ENCODE measurements around the gene IFFO2. TPM values are rescaled to one million over a fixed set of nuclear protein-coding genes. Genes with fewer than 3 reads are reported as not detected.

The IFFO2 gene
- total and polyA plus RNA-seq, 2 donors (not counting 1 experiment from before 2014, with no cell fraction given): 16.8 to 19.2 TPM

GRCh38 chr1:18938008-18938706 is 18.3 kb downstream of the IFFO2 start:
- no peak overlapping the region for H3K4me2 ChIP-seq (replicated peaks; ENCODE audit: low read depth, low read length, poor library complexity, severe bottlenecking)
- DNase-seq: no peak
- CTCF ChIA-PET: interaction anchor here (0.6 to 3.2 kb wide), 5 partner anchors 12 to 32 kb away, joined by 3 to 10 read pairs (median 4); no protein-coding TSS in a partner anchor
- H3K9me3 Mint-ChIP-seq (ENCODE audit: insufficient read depth): no peaks in the 10 kb centered on the region
- H2AFZ ChIP-seq (ENCODE audit: insufficient read depth, low read depth, low read length, poor library complexity, severe bottlenecking): no peak overlapping the region
- H3K36me3 ChIP-seq (replicated peaks in 1 of 2; ENCODE audit: control extremely low read depth in 1 of 2, control insufficient read depth in 1 of 2, extremely low read depth in 1 of 2, insufficient read depth in 2 of 2, low read length in 1 of 2): peaks cover 0 to 4% of the 10 kb centered on the region in 2 experiments
- H4K20me1 ChIP-seq (ENCODE audit: control insufficient read depth, insufficient read depth, low read length, poor library complexity, severe bottlenecking): peaks cover 89% of the 10 kb centered on the region
- WGBS (ENCODE audit: insufficient coverage): 76% methylated on average over 12 of the region's 14 CpGs
- peaks cover 39% of the 10 kb centered on the region for H3K4me1 Mint-ChIP-seq
- H3K4me3 ChIP-seq (ENCODE audit: control extremely low read depth in 1 of 5, extremely low read depth in 1 of 5, insufficient read depth in 1 of 5, low read depth in 2 of 5, low read length in 4 of 5): no peak overlapping the region
- H3K4me3 Mint-ChIP-seq: no peak overlapping the region
- peaks cover 0 to 10% of the 10 kb centered on the region in 2 donors for H3K4me1 ChIP-seq (ENCODE audit: control insufficient read depth in 2 of 2, insufficient read depth in 2 of 2, low read length in 2 of 2)
- no peaks in the 10 kb centered on the region for H3K27me3 ChIP-seq (replicated peaks in 1 of 4; ENCODE audit: control extremely low read depth in 1 of 4, control insufficient read depth in 3 of 4, insufficient read depth in 4 of 4, low read length in 3 of 4)
- TF ChIP-seq CTCF (IDR thresholded peaks at IDR 0.05) (no peak), EZH2 (IDR thresholded peaks at IDR 0.05; ENCODE audit: borderline replicate concordance, insufficient read depth, low read depth, low read length, poor library complexity, severe bottlenecking) (no peak)
- no peak overlapping the region for H3K27ac Mint-ChIP-seq
- H3K27ac ChIP-seq (ENCODE audit: low read length in 2 of 2): no peak overlapping the region
- no peak overlapping the region for H3K9ac ChIP-seq (ENCODE audit: low read length)
- H3K27me3 Mint-ChIP-seq: no peaks in the 10 kb centered on the region
- POLR2A ChIA-PET: no interaction called here
- H3K79me2 ChIP-seq (ENCODE audit: control insufficient read depth, insufficient read depth, low read length): peaks cover 88% of the 10 kb centered on the region
- intact Hi-C loops (cut with micrococcal nuclease): no loop called here
- no peak for ATAC-seq (ENCODE audit: low read depth)
- H3K9me3 ChIP-seq (ENCODE audit: control extremely low read depth in 1 of 3, control insufficient read depth in 2 of 3, insufficient read depth in 1 of 3, low read length in 2 of 3): no peaks in the 10 kb centered on the region

GRCh38 chr1:18937539-18937938 is 18.9 kb downstream of the IFFO2 start:
- no peak overlapping the region for H3K27ac ChIP-seq (ENCODE audit: low read length in 2 of 2)
- Mint-ChIP-seq H3K4me1 (peaks cover 43% of the 10 kb centered on the region), H3K9me3 (ENCODE audit: insufficient read depth) (no peaks in the 10 kb centered on the region), H3K4me3 (no peak overlapping the region), H3K27me3 (no peaks in the 10 kb centered on the region), H3K27ac (no peak overlapping the region)
- H4K20me1 ChIP-seq (ENCODE audit: control insufficient read depth, insufficient read depth, low read length, poor library complexity, severe bottlenecking): peaks cover 89% of the 10 kb centered on the region
- H3K4me1 ChIP-seq (ENCODE audit: control insufficient read depth in 2 of 2, insufficient read depth in 2 of 2, low read length in 2 of 2): peaks cover 0 to 10% of the 10 kb centered on the region in 2 donors
- H3K79me2 ChIP-seq (ENCODE audit: control insufficient read depth, insufficient read depth, low read length): peaks cover 88% of the 10 kb centered on the region
- no peak overlapping the region for H3K4me2 ChIP-seq (replicated peaks; ENCODE audit: low read depth, low read length, poor library complexity, severe bottlenecking)
- ATAC-seq (ENCODE audit: low read depth) (no peak), DNase-seq (no peak)
- no peak overlapping the region for H3K4me3 ChIP-seq (ENCODE audit: control extremely low read depth in 1 of 5, extremely low read depth in 1 of 5, insufficient read depth in 1 of 5, low read depth in 2 of 5, low read length in 4 of 5)
- TF ChIP-seq EZH2 (IDR thresholded peaks at IDR 0.05; ENCODE audit: borderline replicate concordance, insufficient read depth, low read depth, low read length, poor library complexity, severe bottlenecking) (no peak), CTCF (IDR thresholded peaks at IDR 0.05) (no peak)
- WGBS (ENCODE audit: insufficient coverage): 92% methylated on average over 6 of the region's 8 CpGs
- ChIA-PET CTCF (interaction anchor here (1.4 to 3.2 kb wide), 2 partner anchors 13 to 30 kb away, joined by 5 to 10 read pairs; no protein-coding TSS in a partner anchor), POLR2A (no interaction called here)
- H3K36me3 ChIP-seq (replicated peaks in 1 of 2; ENCODE audit: control extremely low read depth in 1 of 2, control insufficient read depth in 1 of 2, extremely low read depth in 1 of 2, insufficient read depth in 2 of 2, low read length in 1 of 2): peaks cover 0 to 4% of the 10 kb centered on the region in 2 experiments
- no peaks in the 10 kb centered on the region for H3K27me3 ChIP-seq (replicated peaks in 1 of 4; ENCODE audit: control extremely low read depth in 1 of 4, control insufficient read depth in 3 of 4, insufficient read depth in 4 of 4, low read length in 3 of 4)
- no peak overlapping the region for H3K9ac ChIP-seq (ENCODE audit: low read length)
- H2AFZ ChIP-seq (ENCODE audit: insufficient read depth, low read depth, low read length, poor library complexity, severe bottlenecking): no peak overlapping the region
- no peaks in the 10 kb centered on the region for H3K9me3 ChIP-seq (ENCODE audit: control extremely low read depth in 1 of 3, control insufficient read depth in 2 of 3, insufficient read depth in 1 of 3, low read length in 2 of 3)
- intact Hi-C loops (cut with micrococcal nuclease): no loop called here
